GM12874 (cell line): ENCODE data around the gene ANO4.

Experiments used
- CTCF ChIP-seq: IDR thresholded peaks from 2 replicates; pipeline ENCODE4 v1.5.1; 2011; ENCODE audit warnings: low read depth, mild to moderate bottlenecking, control low read depth, low read length, moderate library complexity; ENCODE audit not compliant: insufficient read depth

Gene ANO4

GRCh38 chr12:100913872-100914592 lies 119.5 kb downstream of the ANO4 start:
- no peak for TF ChIP-seq CTCF

GRCh38 chr12:100919116-100919515 lies 124.5 kb downstream of the ANO4 start:
- no peak for TF ChIP-seq CTCF

GRCh38 chr12:100920493-100920892 lies 125.9 kb downstream of the ANO4 start:
- TF ChIP-seq CTCF = no peak

- TF ChIP-seq CTCF = no peak
Measured at GRCh38 chr12:100926669-100927248, 132.2 kb downstream of the ANO4 start.

- no peak for TF ChIP-seq CTCF
Measured at GRCh38 chr12:100927826-100928225, 133.2 kb downstream of the ANO4 start.

- no peak for TF ChIP-seq CTCF
Measured at GRCh38 chr12:100932571-100932970, 138.0 kb downstream of the ANO4 start.

- no peak for TF ChIP-seq CTCF
Measured at GRCh38 chr12:100935929-100936328, 141.4 kb downstream of the ANO4 start.
